GM23338 (cell line): ENCODE measurements around the gene RAB1B. TPM values are rescaled to one million over a fixed set of nuclear protein-coding genes. Genes with fewer than 3 reads are reported as not detected.

Source experiments
- ATAC-seq: fragments of 200-7000 bp; cut with Tn5 transposase; 3 replicates; pipeline ENCODE4 v1.9.1; 2020
- DNase-seq: peaks from one replicate; pipeline ENCODE4 v3.0.0-alpha.2; 2015; ENCODE audit warnings: low spot score
- H2AFZ ChIP-seq: fragments of 200-600 bp; sonication (generic); 2 replicates; pipeline ENCODE4 v1.8.0; 2016; ENCODE audit warnings: antibody characterized with exemption, mild to moderate bottlenecking, moderate library complexity
- H3F3A ChIP-seq: fragments of 200-600 bp; sonication (generic); replicated peaks from 2 replicates; pipeline ENCODE4 v1.8.0; 2017; ENCODE audit warnings: antibody characterized with exemption, mixed run types, low read depth
- H3K27ac ChIP-seq: fragments of 200-600 bp; sonication (generic); 2 replicates; pipeline ENCODE4 v1.6.1; 2016; ENCODE audit warnings: low read depth
- H3K27me3 ChIP-seq: fragments of 200-600 bp; sonication (generic); 2 replicates; pipeline ENCODE4 v1.8.0; 2016; ENCODE audit warnings: mild to moderate bottlenecking, mixed run types, moderate library complexity; ENCODE audit not compliant: insufficient read depth
- H3K36me3 ChIP-seq: fragments of 200-600 bp; sonication (generic); 2 replicates; pipeline ENCODE4 v1.8.0; 2016; ENCODE audit warnings: mild to moderate bottlenecking; ENCODE audit not compliant: insufficient read depth
- H3K4me1 ChIP-seq: fragments of 200-600 bp; sonication (generic); 2 replicates; pipeline ENCODE4 v1.8.0; 2016; ENCODE audit warnings: mild to moderate bottlenecking, moderate library complexity; ENCODE audit not compliant: insufficient read depth
- H3K4me2 ChIP-seq: fragments of 200-600 bp; sonication (generic); 2 replicates; pipeline ENCODE4 v1.7.1; 2017; ENCODE audit warnings: mixed run types
- H3K4me3 ChIP-seq: fragments of 200-600 bp; sonication (generic); 2 replicates; pipeline ENCODE4 v1.6.1; 2016; ENCODE audit warnings: mixed run types
- H3K79me2 ChIP-seq: fragments of 200-600 bp; sonication (generic); replicated peaks from 2 replicates; pipeline ENCODE4 v1.8.0; 2017; ENCODE audit warnings: mild to moderate bottlenecking; ENCODE audit not compliant: insufficient read depth
- H3K9me2 ChIP-seq: fragments of 200-600 bp; sonication (generic); 2 replicates; pipeline ENCODE4 v1.8.0; 2017; ENCODE audit not compliant: insufficient read depth
- H4K20me1 ChIP-seq: fragments of 200-600 bp; sonication (generic); replicated peaks from 2 replicates; pipeline ENCODE4 v1.8.0; 2017; ENCODE audit warnings: mild to moderate bottlenecking; ENCODE audit not compliant: insufficient read depth
- H3K27ac Mint-ChIP-seq: 2 replicates; pipeline ENCODE4 v1.8.0; 2020; ENCODE audit warnings: inconsistent platforms, mild to moderate bottlenecking, moderate library complexity, mixed read lengths
- H3K27me3 Mint-ChIP-seq: 3 replicates; pipeline ENCODE4 v1.8.0; 2022; ENCODE audit warnings: low read depth, mild to moderate bottlenecking, moderate library complexity, mixed read lengths, inconsistent platforms; ENCODE audit not compliant: insufficient read depth, poor library complexity
- H3K36me3 Mint-ChIP-seq: 3 replicates; pipeline ENCODE4 v1.8.0; 2021; ENCODE audit warnings: low read depth, mild to moderate bottlenecking, inconsistent platforms, moderate library complexity, mixed read lengths
- H3K4me1 Mint-ChIP-seq: 3 replicates; pipeline ENCODE4 v1.8.0; 2020; ENCODE audit warnings: mild to moderate bottlenecking, inconsistent platforms, mixed read lengths
- H3K4me3 Mint-ChIP-seq: 3 replicates; pipeline ENCODE4 v1.8.0; 2021; ENCODE audit warnings: moderate library complexity, mild to moderate bottlenecking, inconsistent platforms, mixed read lengths
- H3K9me3 Mint-ChIP-seq: 3 replicates; pipeline ENCODE4 v1.8.0; 2020; ENCODE audit warnings: moderate library complexity, mild to moderate bottlenecking, inconsistent platforms, mixed read lengths
- CREB1 ChIP-seq: fragments of 250-450 bp; sonication (Bioruptor Pico); IDR thresholded peaks from 2 replicates; pipeline ENCODE4 v1.5.0; 2020; ENCODE audit warnings: low read depth, mild to moderate bottlenecking, moderate library complexity
- CTCF ChIP-seq, 2 experiments: fragments of 200-600 bp in 1 of 2; sonication (generic) in 1 of 2; conservative IDR thresholded peaks; 2 replicates each; pipeline versions ENCODE4 v1.5.1 to v1.6.1; 2016 to 2017; ENCODE audit warnings: antibody characterized with exemption in 2 of 2, low read depth in 2 of 2, mild to moderate bottlenecking in 2 of 2, moderate library complexity in 1 of 2
- ETS1 ChIP-seq: IDR thresholded peaks from 2 replicates; pipeline ENCODE4 v1.6.1; 2016; ENCODE audit warnings: antibody characterized with exemption
- EZH2phosphoT487 ChIP-seq: fragments of 200-600 bp; sonication (generic); IDR thresholded peaks from one replicate; pipeline ENCODE4 v1.8.1; 2018; ENCODE audit warnings: antibody characterized with exemption; ENCODE audit not compliant: unreplicated experiment
- JUNB ChIP-seq: IDR thresholded peaks from one replicate; pipeline ENCODE4 v1.6.1; 2016; ENCODE audit warnings: antibody characterized with exemption; ENCODE audit not compliant: unreplicated experiment
- NANOG ChIP-seq: IDR thresholded peaks from 2 replicates; pipeline ENCODE4 v1.6.1; 2016; ENCODE audit warnings: antibody characterized with exemption, borderline replicate concordance
- POLR2AphosphoS5 ChIP-seq: IDR thresholded peaks from 2 replicates; pipeline ENCODE4 v1.6.1; 2016; ENCODE audit warnings: antibody characterized with exemption, low read depth
- STAT1 ChIP-seq: IDR thresholded peaks from one replicate; pipeline ENCODE4 v1.6.1; 2016; ENCODE audit warnings: antibody characterized with exemption; ENCODE audit not compliant: unreplicated experiment
- ZNF114 ChIP-seq: fragments of 250-450 bp; sonication (Bioruptor Pico); IDR thresholded peaks from 2 replicates; pipeline ENCODE4 v1.5.0; 2020; ENCODE audit warnings: mild to moderate bottlenecking, moderate library complexity
- ZNF331 ChIP-seq: fragments of 250-450 bp; sonication (Bioruptor Pico); IDR thresholded peaks from 2 replicates; pipeline ENCODE4 v1.5.0; 2020; ENCODE audit warnings: low read depth, mild to moderate bottlenecking, moderate library complexity
- ZNF462 ChIP-seq: fragments of 250-450 bp; sonication (Bioruptor Pico); IDR thresholded peaks from 2 replicates; pipeline ENCODE4 v1.5.0; 2020; ENCODE audit warnings: mild to moderate bottlenecking, moderate library complexity
- polyA plus RNA-seq: library from polyadenylated mRNA; unstranded; fragments of >200 nt; fragmentation: Nextera tagmentation; extraction: Ambion mirVana; gene quantifications from 2 replicates; pipeline ENCODE4 v1.2.1, GENCODE V29; 2016
- total RNA-seq: library from RNA; depleted of rRNA; stranded (reverse); fragments of >200 nt; shearing (Covaris generic); gene quantifications from 2 replicates; pipeline ENCODE4 v1.2.3, GENCODE V29; 2014

Gene RAB1B
- total and polyA plus RNA-seq, 2 experiments from 2014 or later, result 30.5 to 92.7 TPM

GRCh38 chr11:66279092-66279734 is 10.8 kb downstream of the RAB1B start:
- Histone ChIP-seq H3K4me1 (peaks cover 9% of the 10 kb centered on the region), H3K9me2 (no peaks in the 10 kb centered on the region), H3F3A (0 out of 2 replicates have a peak, but pooled peaks cover 11% of the 10 kb centered on the region), H3K27ac (no peak overlapping the region), H3K4me3 (peak overlapping the region; percentile 53), H3K27me3 (no peaks in the 10 kb centered on the region), H3K79me2 (no peaks in the 10 kb centered on the region), H3K36me3 (no peaks in the 10 kb centered on the region), H3K4me2 (peak overlapping the region; percentile 86), H4K20me1 (no peaks in the 10 kb centered on the region; the same call in none of the 2 replicates), H2AFZ (no peak overlapping the region; the same call in 1 of the 2 replicates)
- H3K9me3 Mint-ChIP-seq, result no peaks in the 10 kb centered on the region
- ATAC-seq (no peak), DNase-seq (peak; percentile 63)
- TF ChIP-seq NANOG (no peak), CREB1 (CRISPR knock-in tag) (no peak), POLR2AphosphoS5 (no peak)
- H3K27me3 Mint-ChIP-seq, result peaks cover 26% of the 10 kb centered on the region
- peaks cover 32% of the 10 kb centered on the region for H3K4me1 Mint-ChIP-seq
- H3K27ac Mint-ChIP-seq, result no peak overlapping the region
- H3K36me3 Mint-ChIP-seq, result peaks cover 3% of the 10 kb centered on the region
- peak overlapping the region; percentile 73 for H3K4me3 Mint-ChIP-seq

- peaks cover 26% of the 10 kb centered on the region for H3K27me3 Mint-ChIP-seq
- no peaks in the 10 kb centered on the region for H3K9me2 ChIP-seq
- DNase-seq (peak; percentile 15), ATAC-seq (no peak)
- H3K27ac Mint-ChIP-seq, result no peak overlapping the region
- 0 out of 2 replicates have a peak, but pooled peaks cover 11% of the 10 kb centered on the region for H3F3A ChIP-seq
- H4K20me1 ChIP-seq, result no peaks in the 10 kb centered on the region; the same call in none of the 2 replicates
- no peak overlapping the region for H3K4me3 Mint-ChIP-seq
- H3K4me1 Mint-ChIP-seq, result peaks cover 32% of the 10 kb centered on the region
- H3K36me3 ChIP-seq, result no peaks in the 10 kb centered on the region
- peaks cover 9% of the 10 kb centered on the region for H3K4me1 ChIP-seq
- H3K9me3 Mint-ChIP-seq, result no peaks in the 10 kb centered on the region
- no peak overlapping the region for H3K4me2 ChIP-seq
- no peak overlapping the region for H2AFZ ChIP-seq
- H3K27ac ChIP-seq, result no peak overlapping the region
- H3K4me3 ChIP-seq, result no peak overlapping the region
- no peaks in the 10 kb centered on the region for H3K27me3 ChIP-seq
- H3K79me2 ChIP-seq, result no peaks in the 10 kb centered on the region
- TF ChIP-seq CREB1 (CRISPR knock-in tag) (no peak), JUNB (no peak), POLR2AphosphoS5 (no peak), ZNF114 (CRISPR knock-in tag) (no peak), ETS1 (no peak), CTCF (conservative IDR thresholded peaks at IDR 0.05; ENCODE audit: low read depth in 2 of 2) (no peak), EZH2phosphoT487 (no peak), NANOG (no peak), ZNF331 (CRISPR knock-in tag) (no peak), STAT1 (no peak), ZNF462 (no peak)
- H3K36me3 Mint-ChIP-seq, result no peaks in the 10 kb centered on the region; the same call in 1 of the 3 replicates
These were observed 12.0 kb downstream of the RAB1B start for GRCh38 chr11:66280428-66280827.
